Adrenal gland (tissue), 5 donors: Measurements from ENCODE around the gene PRKAR1B.

ENCODE experiments used
- CTCF ChIP-seq, 6 experiments: fragments of 450-650 bp in 4 of 6; fragments of 200-600 bp in 2 of 6; sonication (generic) in 1 of 6; IDR thresholded peaks; 1 replicate in 5 of 6; 2 replicates in 1 of 6; pipeline versions ENCODE4 v1.5.1 to v1.8.0; 2016 to 2021; ENCODE audit warnings: antibody characterized with exemption in 6 of 6, mild to moderate bottlenecking in 2 of 6, moderate library complexity in 1 of 6
- POLR2A ChIP-seq, 2 donors: fragments of 450-650 bp; IDR thresholded peaks; one replicate each; pipeline ENCODE4 v1.6.1; 2017; ENCODE audit warnings: antibody characterized with exemption in 2 of 2, mild to moderate bottlenecking in 2 of 2, moderate library complexity in 1 of 2
- donor health status: DM: no; HTN: no; CAD: no.

GRCh38 chr7:540579-540978 lies 186.5 kb downstream of the PRKAR1B start:
- TF ChIP-seq CTCF (IDR thresholded peaks at IDR 0.05) (no peak), POLR2A (IDR thresholded peaks at IDR 0.05) (no peak)
